Endothelial cell of umbilical vein (primary cell): ENCODE results near the gene LGMN. TPM values are rescaled to one million over a fixed set of nuclear protein-coding genes. Genes with fewer than 3 reads are reported as not detected.

Experiments used
- BruUV-seq: library from RNA; stranded (reverse); fragments of 400-500 nt; replicated peaks from 2 replicates; lab custom pipeline; 2021; lab: Mats Ljungman, UMichigan
- CTCF ChIA-PET: fragments of 300-600, 350-600 bp; sonication (Branson Sonifier 250); formaldehyde crosslinking; loops from one replicate; lab custom pipeline; 2021; ENCODE audit warnings: antibody characterized with exemption, inconsistent platforms; lab: Charles Lee
- POLR2A ChIA-PET: fragments of 300-600, 350-600 bp; sonication (Branson Sonifier 250); formaldehyde crosslinking; loops from one replicate; lab custom pipeline; 2021; ENCODE audit warnings: antibody characterized with exemption, inconsistent platforms; lab: Charles Lee
- DNase-seq: peaks from one replicate; pipeline ENCODE4 v3.0.0-alpha.2; 2011; ENCODE audit warnings: low read depth, low spot score
- FAIRE-seq: peaks from 2 replicates; lab custom pipeline; 2011; peaks lifted over from hg19 to GRCh38; lab: Jason Lieb, UNC
- H2AFZ ChIP-seq: 2 replicates; pipeline ENCODE4 v1.6.0; 2012; ENCODE audit warnings: low read depth, low read length, control low read depth, inconsistent platforms
- H3K27ac ChIP-seq: 2 replicates; pipeline ENCODE4 v1.5.1; 2011; ENCODE audit warnings: low read depth, mild to moderate bottlenecking, control low read depth, low read length, moderate library complexity; ENCODE audit not compliant: insufficient read depth
- H3K27me3 ChIP-seq, 2 experiments: 2 replicates each; pipeline versions ENCODE4 v1.6.0 to v1.6.1; 2011; ENCODE audit warnings: low read length in 2 of 2, mixed read lengths in 1 of 2; ENCODE audit not compliant: control insufficient read depth in 2 of 2, insufficient read depth in 2 of 2
- H3K36me3 ChIP-seq, 2 experiments: 2 replicates in 1 of 2; 3 replicates in 1 of 2; pipeline ENCODE4 v1.5.1; 2011; ENCODE audit warnings: low read length in 2 of 2, mild to moderate bottlenecking in 1 of 2, moderate library complexity in 1 of 2; ENCODE audit not compliant: control insufficient read depth in 2 of 2, insufficient read depth in 2 of 2; ENCODE audit errors: extremely low read depth in 1 of 2
- H3K4me1 ChIP-seq: 3 replicates; pipeline ENCODE4 v1.5.1; 2011; ENCODE audit warnings: mild to moderate bottlenecking, low read length; ENCODE audit not compliant: control insufficient read depth, insufficient read depth; ENCODE audit errors: extremely low read depth
- H3K4me2 ChIP-seq: 2 replicates; pipeline ENCODE4 v1.6.1; 2011; ENCODE audit warnings: low read length, control low read depth, mixed read lengths; ENCODE audit not compliant: insufficient read depth
- H3K4me3 ChIP-seq, 3 experiments: fragments of 200-600 bp in 1 of 3; sonication (generic), shearing (Covaris generic) in 1 of 3; replicated peaks in 1 of 3; 2 replicates each; pipeline ENCODE4 v1.5.1; 2011 to 2016; ENCODE audit warnings: control low read depth in 3 of 3, low read length in 3 of 3, mild to moderate bottlenecking in 2 of 3, inconsistent platforms in 1 of 3, low read depth in 1 of 3, moderate library complexity in 1 of 3; ENCODE audit not compliant: insufficient read depth in 1 of 3
- H3K79me2 ChIP-seq: 2 replicates; pipeline ENCODE4 v1.6.0; 2012; ENCODE audit warnings: low read length, inconsistent platforms; ENCODE audit not compliant: control insufficient read depth, insufficient read depth
- H3K9ac ChIP-seq: replicated peaks from 2 replicates; pipeline ENCODE3; 2011; ENCODE audit warnings: low read length, control low read depth; ENCODE audit not compliant: insufficient read depth; ENCODE audit errors: extremely low read depth
- H3K9me1 ChIP-seq: replicated peaks from 3 replicates; pipeline ENCODE4 v1.6.0; 2011; ENCODE audit warnings: mild to moderate bottlenecking, low read length; ENCODE audit not compliant: control insufficient read depth, insufficient read depth; ENCODE audit errors: extremely low read depth
- H3K9me3 ChIP-seq: replicated peaks from 2 replicates; pipeline ENCODE4 v1.5.1; 2012; ENCODE audit warnings: low read length, inconsistent platforms; ENCODE audit not compliant: control insufficient read depth, insufficient read depth
- H4K20me1 ChIP-seq: replicated peaks from 2 replicates; pipeline ENCODE3; 2011; ENCODE audit warnings: mild to moderate bottlenecking, low read length; ENCODE audit not compliant: control insufficient read depth, insufficient read depth; ENCODE audit errors: extremely low read depth
- FOS ChIP-seq: IDR thresholded peaks from 2 replicates; pipeline ENCODE4 v1.6.1; 2011; ENCODE audit warnings: mild to moderate bottlenecking, low read length, moderate library complexity, borderline replicate concordance; ENCODE audit not compliant: insufficient read depth
- GATA2 ChIP-seq: IDR thresholded peaks from 2 replicates; pipeline ENCODE4 v1.7.0; 2011; ENCODE audit warnings: low read depth, mild to moderate bottlenecking, moderate library complexity, mixed read lengths, low read length; ENCODE audit not compliant: insufficient read length, insufficient read depth
- JUN ChIP-seq: IDR thresholded peaks from 2 replicates; pipeline ENCODE4 v1.6.1; 2011; ENCODE audit warnings: borderline replicate concordance, low read depth; ENCODE audit not compliant: insufficient read length, insufficient read depth
- MYC ChIP-seq: IDR thresholded peaks from one replicate; pipeline ENCODE4 v1.6.1; 2011; ENCODE audit warnings: mild to moderate bottlenecking, low read depth, low read length
- dilution Hi-C: fragments of 300-500 bp; cut with MboI; formaldehyde crosslinking; loops from one replicate; pipeline ENCODE4 v1.15.0; 2019; ENCODE audit warnings: low sequenced_read_pairs; ENCODE audit not compliant: extremely low pct_ligation_motif_present
- intact Hi-C: fragments of 100-400 bp; cut with micrococcal nuclease; formaldehyde crosslinking; loops from one replicate; pipeline ENCODE4 v1.10.0; 2022
- polyA plus RNA-seq, 4 experiments: library from polyadenylated mRNA; depleted of rRNA in 3 of 4; stranded (reverse) in 3 of 4; unstranded in 1 of 4; fragments of >200 nt; gene quantifications; 2 replicates each; pipeline versions ENCODE4 v1.2.1 to v1.2.3, GENCODE V29; 2011 to 2012; ENCODE audit warnings: missing spikeins in 1 of 4
- total RNA-seq: library from RNA; stranded (reverse); gene quantifications from 2 replicates; pipeline ENCODE4 v1.2.3, GENCODE V29; 2021
- TF ChIP-seq, protein P1 (sequence below), 2 donors: IDR thresholded peaks; 1 replicate in 1 of 2; 2 replicates in 1 of 2; pipeline ENCODE4 v1.5.1; 2011; ENCODE audit warnings: low read length in 2 of 2, mild to moderate bottlenecking in 2 of 2, moderate library complexity in 2 of 2, control low read depth in 1 of 2, inconsistent platforms in 1 of 2, low read depth in 1 of 2; ENCODE audit not compliant: insufficient read depth in 1 of 2; ENCODE audit errors: extremely low read depth in 1 of 2

Gene LGMN
- total and polyA plus RNA-seq, 2 donors (not counting 3 experiments of a cell fraction or from before 2014, with no cell fraction given): 56.7 to 99.2 TPM

DNA sequence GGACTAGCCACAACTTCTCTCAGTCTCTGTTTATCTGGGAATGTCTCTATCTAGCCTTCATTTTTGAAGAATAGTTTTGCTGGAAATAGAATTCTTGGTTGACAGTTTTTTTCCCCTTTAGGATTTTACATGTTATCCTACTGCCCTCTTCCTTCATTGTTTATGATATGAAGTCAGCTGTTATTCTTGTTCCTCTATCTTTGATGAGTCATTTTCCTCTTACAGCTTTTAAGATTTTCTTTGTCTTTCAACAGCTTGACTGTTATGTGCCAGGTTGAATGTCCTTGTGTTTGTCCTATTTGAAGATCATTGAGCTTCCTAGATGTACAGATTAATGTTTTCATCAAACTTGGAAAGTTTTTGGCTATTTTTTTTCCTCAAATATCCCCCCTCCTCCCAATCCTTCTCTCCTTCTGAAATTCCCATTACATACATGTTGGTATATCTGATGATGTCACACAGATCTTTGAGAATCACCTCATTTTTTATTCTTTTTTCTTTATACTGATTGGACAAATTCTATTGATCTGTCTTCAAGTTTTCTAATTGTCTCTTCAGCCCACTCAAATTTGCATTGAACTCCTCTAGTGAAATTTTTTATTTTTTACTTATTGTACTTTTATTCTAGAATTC, 41.1 kb upstream of the LGMN start:
- H3K4me3 ChIP-seq: no peak overlapping the region
- dilution Hi-C loops (no loop called here), intact Hi-C loops (loop anchor here (5.0 kb wide), 2 partner anchors 323 to 667 kb away; partner anchors contain the start of genes CPSF2 and NDUFB1)
- no peak overlapping the region for H3K27ac ChIP-seq
- no peaks in the 10 kb centered on the region for H4K20me1 ChIP-seq
- H3K9me3 ChIP-seq: no peaks in the 10 kb centered on the region
- H3K9ac ChIP-seq: no peak overlapping the region
- ChIA-PET POLR2A (no interaction called here), CTCF (no interaction called here)
- no peaks in the 10 kb centered on the region for H3K9me1 ChIP-seq
- no peak overlapping the region for H2AFZ ChIP-seq
- DNase-seq: no peak
- TF ChIP-seq JUN: peak; percentile 38
- no peak for TF ChIP-seq GATA2
- peak; percentile 29 for TF ChIP-seq FOS
- TF ChIP-seq, protein P1, sequence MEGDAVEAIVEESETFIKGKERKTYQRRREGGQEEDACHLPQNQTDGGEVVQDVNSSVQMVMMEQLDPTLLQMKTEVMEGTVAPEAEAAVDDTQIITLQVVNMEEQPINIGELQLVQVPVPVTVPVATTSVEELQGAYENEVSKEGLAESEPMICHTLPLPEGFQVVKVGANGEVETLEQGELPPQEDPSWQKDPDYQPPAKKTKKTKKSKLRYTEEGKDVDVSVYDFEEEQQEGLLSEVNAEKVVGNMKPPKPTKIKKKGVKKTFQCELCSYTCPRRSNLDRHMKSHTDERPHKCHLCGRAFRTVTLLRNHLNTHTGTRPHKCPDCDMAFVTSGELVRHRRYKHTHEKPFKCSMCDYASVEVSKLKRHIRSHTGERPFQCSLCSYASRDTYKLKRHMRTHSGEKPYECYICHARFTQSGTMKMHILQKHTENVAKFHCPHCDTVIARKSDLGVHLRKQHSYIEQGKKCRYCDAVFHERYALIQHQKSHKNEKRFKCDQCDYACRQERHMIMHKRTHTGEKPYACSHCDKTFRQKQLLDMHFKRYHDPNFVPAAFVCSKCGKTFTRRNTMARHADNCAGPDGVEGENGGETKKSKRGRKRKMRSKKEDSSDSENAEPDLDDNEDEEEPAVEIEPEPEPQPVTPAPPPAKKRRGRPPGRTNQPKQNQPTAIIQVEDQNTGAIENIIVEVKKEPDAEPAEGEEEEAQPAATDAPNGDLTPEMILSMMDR (IDR thresholded peaks at IDR 0.05; ENCODE audit: extremely low read depth in 1 of 2, insufficient read depth in 1 of 2, low read depth in 1 of 2, low read length in 2 of 2): no peak
- no peak for TF ChIP-seq MYC
- H3K79me2 ChIP-seq: peaks cover 3% of the 10 kb centered on the region
- H3K36me3 ChIP-seq: no peaks in the 10 kb centered on the region
- peaks cover 6% of the 10 kb centered on the region for H3K4me1 ChIP-seq
- H3K27me3 ChIP-seq: no peaks in the 10 kb centered on the region
- no TSS peak for BruUV-seq
- H3K4me2 ChIP-seq: no peak overlapping the region
- FAIRE-seq: no peak
